Left ventricle myocardium inferior (tissue), 1 donor: ENCODE measurements around the gene BICC1. TPM values are rescaled to one million over a fixed set of nuclear protein-coding genes. Genes with fewer than 3 reads are reported as not detected.

Experiments
- DNase-seq: peaks from one replicate; pipeline ENCODE4 v3.0.0-alpha.2; 2020
- H3K27ac ChIP-seq: fragments of 200-600 bp; replicated peaks from 2 replicates; pipeline ENCODE4 v1.8.0; 2021
- H3K27me3 ChIP-seq: fragments of 200-600 bp; 2 replicates; pipeline ENCODE4 v1.8.0; 2021; ENCODE audit warnings: low read depth
- H3K36me3 ChIP-seq: fragments of 200-600 bp; 2 replicates; pipeline ENCODE4 v1.8.0; 2021
- H3K4me1 ChIP-seq: fragments of 200-600 bp; 2 replicates; pipeline ENCODE4 v1.8.0; 2021
- H3K4me3 ChIP-seq: fragments of 200-600 bp; 2 replicates; pipeline ENCODE4 v1.8.0; 2021; ENCODE audit warnings: mild to moderate bottlenecking, moderate library complexity
- H3K9me3 ChIP-seq: fragments of 200-600 bp; replicated peaks from 2 replicates; pipeline ENCODE4 v1.8.0; 2021
- intact Hi-C: fragments of 100-400 bp; cut with micrococcal nuclease; formaldehyde crosslinking; loops from one replicate; pipeline ENCODE4 v1.11.0; 2022
- total RNA-seq: library from RNA; stranded (reverse); fragmentation: NEBNext Ultra II Directional; extraction: Animal tissue kit (Norgen Biotek cat#: 25700); gene quantifications from one replicate; pipeline ENCODE4 v1.2.1, GENCODE V29; 2021
- TF ChIP-seq, protein P1 (sequence below): fragments of 200-600 bp; IDR thresholded peaks from 2 replicates; pipeline ENCODE4 v1.8.0; 2021; ENCODE audit warnings: antibody characterized with exemption, mild to moderate bottlenecking, borderline replicate concordance
- donor health status: DM: no; HTN: yes; CAD: no; lungs with severe emphysema.

Gene BICC1
- total RNA-seq, 1 donor from 2014 or later: 5.7 TPM

DNA sequence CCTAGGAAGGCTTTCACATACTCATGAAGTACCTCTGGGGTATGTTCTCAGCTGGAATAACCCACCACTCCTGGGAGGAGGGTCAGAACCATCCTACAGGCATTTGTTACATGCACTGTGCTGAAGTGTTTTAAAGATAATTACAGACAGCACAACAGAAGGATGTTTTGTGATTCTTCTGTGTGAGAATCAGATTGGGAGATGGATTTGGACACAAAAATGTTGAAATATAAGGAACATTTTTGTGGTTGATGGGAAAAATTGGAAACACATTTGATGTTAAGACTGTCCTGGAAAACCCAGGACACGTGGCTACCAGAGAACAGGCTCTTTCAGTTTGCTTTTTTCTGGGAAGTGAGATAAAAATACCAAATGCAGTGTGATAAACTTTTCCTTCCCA is 61.4 kb downstream of the BICC1 start:
- H3K4me1 ChIP-seq: no peaks in the 10 kb centered on the region
- H3K4me3 ChIP-seq: no peak overlapping the region
- H3K27me3 ChIP-seq: no peaks in the 10 kb centered on the region
- no peaks in the 10 kb centered on the region for H3K36me3 ChIP-seq
- intact Hi-C loops: no loop called here
- H3K9me3 ChIP-seq: peaks cover 23% of the 10 kb centered on the region
- TF ChIP-seq, protein P1, sequence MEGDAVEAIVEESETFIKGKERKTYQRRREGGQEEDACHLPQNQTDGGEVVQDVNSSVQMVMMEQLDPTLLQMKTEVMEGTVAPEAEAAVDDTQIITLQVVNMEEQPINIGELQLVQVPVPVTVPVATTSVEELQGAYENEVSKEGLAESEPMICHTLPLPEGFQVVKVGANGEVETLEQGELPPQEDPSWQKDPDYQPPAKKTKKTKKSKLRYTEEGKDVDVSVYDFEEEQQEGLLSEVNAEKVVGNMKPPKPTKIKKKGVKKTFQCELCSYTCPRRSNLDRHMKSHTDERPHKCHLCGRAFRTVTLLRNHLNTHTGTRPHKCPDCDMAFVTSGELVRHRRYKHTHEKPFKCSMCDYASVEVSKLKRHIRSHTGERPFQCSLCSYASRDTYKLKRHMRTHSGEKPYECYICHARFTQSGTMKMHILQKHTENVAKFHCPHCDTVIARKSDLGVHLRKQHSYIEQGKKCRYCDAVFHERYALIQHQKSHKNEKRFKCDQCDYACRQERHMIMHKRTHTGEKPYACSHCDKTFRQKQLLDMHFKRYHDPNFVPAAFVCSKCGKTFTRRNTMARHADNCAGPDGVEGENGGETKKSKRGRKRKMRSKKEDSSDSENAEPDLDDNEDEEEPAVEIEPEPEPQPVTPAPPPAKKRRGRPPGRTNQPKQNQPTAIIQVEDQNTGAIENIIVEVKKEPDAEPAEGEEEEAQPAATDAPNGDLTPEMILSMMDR: no peak
- no peak for DNase-seq
- H3K27ac ChIP-seq: peak overlapping the region; percentile 14

GRCh38 chr10:58575491-58575890 is 62.8 kb downstream of the BICC1 start:
- intact Hi-C loops: no loop called here
- H3K36me3 ChIP-seq: no peaks in the 10 kb centered on the region
- H3K4me3 ChIP-seq: no peak overlapping the region
- no peak for DNase-seq
- H3K4me1 ChIP-seq: no peaks in the 10 kb centered on the region
- H3K27ac ChIP-seq: no peak overlapping the region
- H3K9me3 ChIP-seq: peaks cover 15% of the 10 kb centered on the region
- no peaks in the 10 kb centered on the region for H3K27me3 ChIP-seq
- TF ChIP-seq, protein P1: no peak

GRCh38 chr10:58576751-58577436 is 64.2 kb downstream of the BICC1 start:
- H3K27me3 ChIP-seq: no peaks in the 10 kb centered on the region
- peaks cover under 1% of the 10 kb centered on the region for H3K9me3 ChIP-seq
- peak overlapping the region; percentile 68 for H3K27ac ChIP-seq
- H3K36me3 ChIP-seq: no peaks in the 10 kb centered on the region
- TF ChIP-seq, protein P1: no peak
- no peaks in the 10 kb centered on the region for H3K4me1 ChIP-seq
- intact Hi-C loops: no loop called here
- DNase-seq: no peak
- no peak overlapping the region for H3K4me3 ChIP-seq

DNA sequence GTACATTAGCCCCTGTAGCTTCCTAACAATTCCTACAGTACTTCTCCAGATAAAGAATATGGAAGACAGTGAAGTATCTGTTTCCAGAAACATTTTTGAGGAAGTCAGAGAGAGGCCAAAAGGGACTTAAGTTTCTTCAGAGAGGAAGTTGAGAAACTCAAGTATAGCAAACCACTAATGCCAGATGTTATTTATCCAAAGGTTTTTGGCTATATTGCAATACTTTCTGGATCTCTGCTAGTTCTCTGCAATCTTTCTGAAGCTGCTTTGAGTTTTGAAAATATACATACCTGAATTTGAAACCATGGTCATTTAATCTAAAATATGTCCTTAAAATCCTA is 64.7 kb downstream of the BICC1 start:
- intact Hi-C loops: no loop called here

DNA sequence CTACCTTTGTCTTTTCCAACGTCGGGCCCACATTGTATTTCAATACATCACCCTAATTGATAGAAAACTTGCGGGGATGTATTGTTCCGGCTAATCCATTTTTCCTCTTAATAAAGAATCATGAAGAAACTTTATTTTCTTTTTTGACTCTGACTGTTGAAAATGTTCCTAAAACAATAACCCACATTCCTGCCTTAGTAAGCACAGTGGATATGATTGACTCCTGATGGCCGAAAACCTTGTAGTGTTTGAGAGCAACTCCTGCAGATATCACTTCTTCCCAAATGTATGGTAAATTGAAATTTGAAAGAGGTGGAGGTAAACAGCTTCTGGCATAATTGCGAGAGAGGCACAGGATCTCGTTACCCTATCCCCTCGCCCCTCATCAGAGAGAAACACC is 65.7 kb downstream of the BICC1 start:
- TF ChIP-seq, protein P1: no peak
- Histone ChIP-seq H3K36me3 (no peaks in the 10 kb centered on the region), H3K27me3 (no peaks in the 10 kb centered on the region), H3K4me3 (no peak overlapping the region), H3K27ac (peak overlapping the region; percentile 68), H3K4me1 (no peaks in the 10 kb centered on the region), H3K9me3 (peaks cover 10% of the 10 kb centered on the region)
- intact Hi-C loops: no loop called here
- no peak for DNase-seq

More for the DNA sequence above, 64.7 kb downstream of the BICC1 start:
- H3K9me3 ChIP-seq: peaks cover under 1% of the 10 kb centered on the region
- no peaks in the 10 kb centered on the region for H3K36me3 ChIP-seq
- H3K4me3 ChIP-seq: no peak overlapping the region
- H3K27me3 ChIP-seq: no peaks in the 10 kb centered on the region
- TF ChIP-seq, protein P1: no peak
- no peak for DNase-seq
- H3K27ac ChIP-seq: peak overlapping the region; percentile 68
- no peaks in the 10 kb centered on the region for H3K4me1 ChIP-seq
